Measurements from ENCODE around the gene SDCBP2.
"Not testable (repeated sequence)": the region's sequence is repeated elsewhere in the genome, so short reads cannot be mapped to it uniquely, and the experiment has no call there.

The SDCBP2 gene

DNA sequence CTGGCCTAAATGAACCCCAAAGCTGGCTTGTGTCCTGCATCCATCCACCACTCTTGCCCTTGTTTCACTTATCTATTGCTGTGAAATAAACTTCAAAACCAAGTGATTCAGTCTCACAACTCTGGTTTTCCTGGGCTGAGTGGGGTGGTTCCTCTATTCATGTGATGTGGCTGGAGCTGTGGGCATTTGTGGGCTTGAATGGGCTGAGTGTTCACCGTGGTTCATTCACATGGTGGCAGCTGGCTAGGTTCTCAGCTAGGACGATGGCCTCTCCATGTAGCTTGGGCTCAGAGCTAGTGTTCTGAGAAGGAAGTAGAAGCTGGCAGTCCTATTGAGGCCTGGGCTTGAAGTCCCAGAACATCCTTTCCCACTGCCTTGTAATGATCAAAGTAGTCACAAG is 33.5 kb upstream of the SDCBP2 start:
- peaks cover 0 to 12% of the 10 kb centered on the region in 2 donors for H3K4me1 ChIP-seq (ENCODE audit: control insufficient read depth in 1 of 2, insufficient read depth in 2 of 2, low read length in 2 of 2)
- H3K36me3 ChIP-seq (ENCODE audit: control insufficient read depth in 1 of 2, insufficient read depth in 2 of 2, low read length in 2 of 2): peaks cover 20 to 38% of the 10 kb centered on the region in 2 donors
- no peak overlapping the region for H3K4me3 ChIP-seq (ENCODE audit: low read depth in 1 of 2, low read length in 2 of 2)
- H3K27me3 ChIP-seq (ENCODE audit: control insufficient read depth in 1 of 2, insufficient read depth in 2 of 2, low read length in 2 of 2): no peaks in the 10 kb centered on the region
- H3K9me3 ChIP-seq (ENCODE audit: control insufficient read depth in 1 of 2, low read length in 2 of 2): no peaks in the 10 kb centered on the region
- no peak overlapping the region for H3K27ac ChIP-seq (ENCODE audit: low read depth, low read length)
- no peak overlapping the region for H3K9ac ChIP-seq (ENCODE audit: low read depth in 1 of 2, low read length in 2 of 2)

GRCh38 chr20:1360094-1360846 is 31.3 kb upstream of the SDCBP2 start:
- H3K4me1 ChIP-seq (ENCODE audit: control insufficient read depth in 1 of 2, insufficient read depth in 2 of 2, low read length in 2 of 2): peaks cover 0 to 6% of the 10 kb centered on the region in 2 donors
- H3K9ac ChIP-seq (ENCODE audit: low read depth in 1 of 2, low read length in 2 of 2): no peak overlapping the region
- peaks cover 20 to 38% of the 10 kb centered on the region in 2 donors for H3K36me3 ChIP-seq (ENCODE audit: control insufficient read depth in 1 of 2, insufficient read depth in 2 of 2, low read length in 2 of 2)
- no peaks in the 10 kb centered on the region for H3K27me3 ChIP-seq (ENCODE audit: control insufficient read depth in 1 of 2, insufficient read depth in 2 of 2, low read length in 2 of 2)
- no peak overlapping the region for H3K27ac ChIP-seq (ENCODE audit: low read depth, low read length)
- H3K4me3 ChIP-seq (ENCODE audit: low read depth in 1 of 2, low read length in 2 of 2): no peak overlapping the region
- no peaks in the 10 kb centered on the region for H3K9me3 ChIP-seq (ENCODE audit: control insufficient read depth in 1 of 2, low read length in 2 of 2)

DNA sequence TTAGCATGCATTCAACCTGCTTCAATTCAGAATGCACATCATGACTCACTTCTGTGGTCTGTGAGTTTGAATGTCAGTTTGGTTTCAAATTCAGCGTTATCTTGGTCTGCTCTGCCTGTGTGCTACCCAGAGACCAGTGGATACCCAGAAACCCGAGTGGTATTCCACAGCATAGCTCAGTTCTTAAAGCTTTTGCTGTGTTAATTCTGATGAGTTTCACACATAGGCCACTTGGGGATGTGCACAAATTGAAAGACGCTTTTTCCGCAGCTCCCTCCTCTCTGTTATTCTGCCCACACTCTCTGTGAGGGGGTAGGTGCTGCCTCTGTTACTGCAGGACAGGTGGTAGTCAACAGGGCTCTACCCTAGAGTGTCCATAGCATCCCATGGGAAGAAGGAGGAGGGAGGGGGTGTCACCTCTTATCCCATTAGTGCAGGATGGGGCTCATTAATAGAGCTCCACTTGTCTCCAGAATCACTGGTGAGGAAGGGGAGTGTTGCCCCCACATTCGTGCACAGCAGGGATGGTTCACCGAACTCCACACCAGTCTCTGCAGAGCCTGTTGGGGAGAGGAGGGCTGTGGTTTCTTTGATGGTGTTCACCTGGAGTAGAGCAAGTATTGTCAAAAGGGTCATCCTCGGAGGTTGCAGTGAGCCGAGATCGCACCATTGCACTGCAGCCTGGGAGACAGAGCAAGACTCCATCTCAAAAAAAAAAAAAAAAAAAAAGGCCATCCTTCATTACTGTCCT is 29.2 kb upstream of the SDCBP2 start:
- Histone ChIP-seq H3K27me3 (ENCODE audit: control insufficient read depth in 1 of 2, insufficient read depth in 2 of 2, low read length in 2 of 2) (no peaks in the 10 kb centered on the region), H3K4me3 (ENCODE audit: low read depth in 1 of 2, low read length in 2 of 2) (no peak overlapping the region), H3K36me3 (ENCODE audit: control insufficient read depth in 1 of 2, insufficient read depth in 2 of 2, low read length in 2 of 2) (peaks cover 28 to 44% of the 10 kb centered on the region in 2 donors), H3K9me3 (ENCODE audit: control insufficient read depth in 1 of 2, low read length in 2 of 2) (no peaks in the 10 kb centered on the region), H3K4me1 (ENCODE audit: control insufficient read depth in 1 of 2, insufficient read depth in 2 of 2, low read length in 2 of 2) (no peaks in the 10 kb centered on the region), H3K9ac (ENCODE audit: low read depth in 1 of 2, low read length in 2 of 2) (no peak overlapping the region), H3K27ac (ENCODE audit: low read depth, low read length) (no peak overlapping the region)

GRCh38 chr20:1353956-1354355 is 25.0 kb upstream of the SDCBP2 start:
- no peak overlapping the region for H3K27ac ChIP-seq (ENCODE audit: low read depth, low read length)
- no peaks in the 10 kb centered on the region for H3K27me3 ChIP-seq (ENCODE audit: control insufficient read depth in 1 of 2, insufficient read depth in 2 of 2, low read length in 2 of 2)
- H3K9me3 ChIP-seq (ENCODE audit: control insufficient read depth in 1 of 2, low read length in 2 of 2): no peaks in the 10 kb centered on the region
- peaks cover 15 to 22% of the 10 kb centered on the region in 2 donors for H3K36me3 ChIP-seq (ENCODE audit: control insufficient read depth in 1 of 2, insufficient read depth in 2 of 2, low read length in 2 of 2)
- H3K4me1 ChIP-seq (ENCODE audit: control insufficient read depth in 1 of 2, insufficient read depth in 2 of 2, low read length in 2 of 2): no peaks in the 10 kb centered on the region
- H3K9ac ChIP-seq (ENCODE audit: low read depth in 1 of 2, low read length in 2 of 2): no peak overlapping the region
- H3K4me3 ChIP-seq (ENCODE audit: low read depth in 1 of 2, low read length in 2 of 2): no peak overlapping the region

- no peak overlapping the region for H3K27ac ChIP-seq (ENCODE audit: low read depth, low read length)
- no peaks in the 10 kb centered on the region for H3K36me3 ChIP-seq (ENCODE audit: control insufficient read depth in 1 of 2, insufficient read depth in 2 of 2, low read length in 2 of 2)
- H3K4me1 ChIP-seq (ENCODE audit: control insufficient read depth in 1 of 2, insufficient read depth in 2 of 2, low read length in 2 of 2): no peaks in the 10 kb centered on the region
- no peaks in the 10 kb centered on the region for H3K27me3 ChIP-seq (ENCODE audit: control insufficient read depth in 1 of 2, insufficient read depth in 2 of 2, low read length in 2 of 2)
- H3K9me3 ChIP-seq (ENCODE audit: control insufficient read depth in 1 of 2, low read length in 2 of 2): peaks cover 0 to 16% of the 10 kb centered on the region in 2 donors
- no peak overlapping the region for H3K9ac ChIP-seq (ENCODE audit: low read depth in 1 of 2, low read length in 2 of 2)
- no peak overlapping the region for H3K4me3 ChIP-seq (ENCODE audit: low read depth in 1 of 2, low read length in 2 of 2)
Observed at GRCh38 chr20:1346315-1346969, 17.5 kb upstream of the SDCBP2 start.

- no peak overlapping the region for H3K4me3 ChIP-seq (ENCODE audit: low read depth in 1 of 2, low read length in 2 of 2)
- H3K27me3 ChIP-seq (ENCODE audit: control insufficient read depth in 1 of 2, insufficient read depth in 2 of 2, low read length in 2 of 2): no peaks in the 10 kb centered on the region
- no peak overlapping the region for H3K27ac ChIP-seq (ENCODE audit: low read depth, low read length)
- peaks cover 0 to 16% of the 10 kb centered on the region in 2 donors for H3K9me3 ChIP-seq (ENCODE audit: control insufficient read depth in 1 of 2, low read length in 2 of 2)
- no peak overlapping the region for H3K9ac ChIP-seq (ENCODE audit: low read depth in 1 of 2, low read length in 2 of 2)
- no peaks in the 10 kb centered on the region for H3K4me1 ChIP-seq (ENCODE audit: control insufficient read depth in 1 of 2, insufficient read depth in 2 of 2, low read length in 2 of 2)
- no peaks in the 10 kb centered on the region for H3K36me3 ChIP-seq (ENCODE audit: control insufficient read depth in 1 of 2, insufficient read depth in 2 of 2, low read length in 2 of 2)
Observed at GRCh38 chr20:1345756-1346093, 16.8 kb upstream of the SDCBP2 start.

- Histone ChIP-seq H3K4me3 (ENCODE audit: low read depth in 1 of 2, low read length in 2 of 2) (no peak overlapping the region), H3K4me1 (ENCODE audit: control insufficient read depth in 1 of 2, insufficient read depth in 2 of 2, low read length in 2 of 2) (no peaks in the 10 kb centered on the region), H3K36me3 (ENCODE audit: control insufficient read depth in 1 of 2, insufficient read depth in 2 of 2, low read length in 2 of 2) (no peaks in the 10 kb centered on the region), H3K27me3 (ENCODE audit: control insufficient read depth in 1 of 2, insufficient read depth in 2 of 2, low read length in 2 of 2) (no peaks in the 10 kb centered on the region), H3K27ac (ENCODE audit: low read depth, low read length) (no peak overlapping the region), H3K9ac (ENCODE audit: low read depth in 1 of 2, low read length in 2 of 2) (no peak overlapping the region), H3K9me3 (ENCODE audit: control insufficient read depth in 1 of 2, low read length in 2 of 2) (peaks cover 0 to 16% of the 10 kb centered on the region in 2 donors)
Observed at GRCh38 chr20:1345030-1345755, 16.3 kb upstream of the SDCBP2 start.

GRCh38 chr20:1343446-1344124 is 14.6 kb upstream of the SDCBP2 start:
- not testable (repeated sequence) for H3K27me3 ChIP-seq (ENCODE audit: control insufficient read depth in 1 of 2, insufficient read depth in 2 of 2, low read length in 2 of 2); H3K27ac ChIP-seq (ENCODE audit: low read depth, low read length); H3K9ac ChIP-seq (ENCODE audit: low read depth in 1 of 2, low read length in 2 of 2); H3K4me1 ChIP-seq (ENCODE audit: control insufficient read depth in 1 of 2, insufficient read depth in 2 of 2, low read length in 2 of 2); H3K36me3 ChIP-seq (ENCODE audit: control insufficient read depth in 1 of 2, insufficient read depth in 2 of 2, low read length in 2 of 2); H3K4me3 ChIP-seq (ENCODE audit: low read depth in 1 of 2, low read length in 2 of 2)
- peaks cover 0 to 16% of the 10 kb centered on the region in 2 donors for H3K9me3 ChIP-seq (ENCODE audit: control insufficient read depth in 1 of 2, low read length in 2 of 2)

- Histone ChIP-seq H3K27me3 (ENCODE audit: control insufficient read depth in 1 of 2, insufficient read depth in 2 of 2, low read length in 2 of 2) (no peaks in the 10 kb centered on the region), H3K27ac (ENCODE audit: low read depth, low read length) (no peak overlapping the region), H3K9me3 (ENCODE audit: control insufficient read depth in 1 of 2, low read length in 2 of 2) (peaks cover 0 to 2% of the 10 kb centered on the region in 2 donors), H3K4me1 (ENCODE audit: control insufficient read depth in 1 of 2, insufficient read depth in 2 of 2, low read length in 2 of 2) (peaks cover 5 to 12% of the 10 kb centered on the region in 2 donors), H3K36me3 (ENCODE audit: control insufficient read depth in 1 of 2, insufficient read depth in 2 of 2, low read length in 2 of 2) (no peaks in the 10 kb centered on the region), H3K9ac (ENCODE audit: low read depth in 1 of 2, low read length in 2 of 2) (no peak overlapping the region), H3K4me3 (ENCODE audit: low read depth in 1 of 2, low read length in 2 of 2) (no peak overlapping the region)
Observed at GRCh38 chr20:1341561-1342265, 12.8 kb upstream of the SDCBP2 start.

All from duodenal mucosa (tissue), 2 donors.